ENCODE results near the gene BIN2. TPM values are rescaled to one million over a fixed set of nuclear protein-coding genes. Genes with fewer than 3 reads are reported as not detected.
A peak's percentile ranks its signal among the peaks of the same experiment; 100 is the strongest.

BIN2 gene
- total and polyA plus RNA-seq, 2 of the 13 experiments (the other 11 are each of a cell fraction or from before 2014, with no cell fraction given) = not detected

DNA sequence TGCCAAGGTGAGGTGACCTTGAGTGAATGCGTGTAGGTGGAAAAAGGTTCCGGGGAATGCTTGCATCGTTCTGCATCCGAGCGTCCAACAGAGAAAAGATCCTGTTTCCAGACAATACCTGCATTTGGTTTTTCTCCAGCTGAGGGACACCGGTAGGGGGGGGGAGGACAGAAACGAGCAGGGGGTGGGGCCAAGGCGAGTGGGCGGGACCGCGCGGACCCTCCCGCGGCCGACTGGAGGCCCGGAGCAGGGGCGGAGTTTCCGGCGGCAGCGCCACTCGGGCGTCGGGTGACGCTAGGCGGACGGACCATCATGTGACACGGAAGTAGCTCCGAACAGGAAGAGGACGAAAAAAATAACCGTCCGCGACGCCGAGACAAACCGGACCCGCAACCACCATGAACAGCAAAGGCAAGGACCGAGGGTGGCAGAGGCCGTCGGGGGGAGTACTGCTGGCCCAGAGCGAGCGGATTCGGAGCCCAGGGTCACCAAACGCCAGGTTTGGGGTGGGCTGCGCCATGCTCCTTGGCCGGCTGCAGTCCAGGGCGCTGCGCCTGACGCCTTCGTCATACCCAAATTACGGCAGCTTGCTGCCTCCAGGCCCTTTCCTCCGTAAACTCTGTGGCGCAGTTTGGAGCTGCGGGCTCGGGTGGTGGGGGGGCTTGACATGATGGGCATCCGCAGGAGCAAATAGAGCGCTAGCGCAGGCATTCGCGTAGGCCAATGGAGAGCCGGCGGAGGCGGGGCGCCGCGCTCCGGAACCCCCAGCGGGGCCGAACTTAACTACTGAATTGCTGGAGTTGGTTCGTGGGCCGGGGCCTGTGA lies 85.3 kb downstream of the BIN2 start, which contains the start of gene DAZAP2 (continued):
- TF ChIP-seq, protein P1, sequence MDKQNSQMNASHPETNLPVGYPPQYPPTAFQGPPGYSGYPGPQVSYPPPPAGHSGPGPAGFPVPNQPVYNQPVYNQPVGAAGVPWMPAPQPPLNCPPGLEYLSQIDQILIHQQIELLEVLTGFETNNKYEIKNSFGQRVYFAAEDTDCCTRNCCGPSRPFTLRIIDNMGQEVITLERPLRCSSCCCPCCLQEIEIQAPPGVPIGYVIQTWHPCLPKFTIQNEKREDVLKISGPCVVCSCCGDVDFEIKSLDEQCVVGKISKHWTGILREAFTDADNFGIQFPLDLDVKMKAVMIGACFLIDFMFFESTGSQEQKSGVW (CRISPR knock-in tag; IDR thresholded peaks at IDR 0.05; ENCODE audit: borderline replicate concordance) = no peak
- TF ChIP-seq, protein P2, sequence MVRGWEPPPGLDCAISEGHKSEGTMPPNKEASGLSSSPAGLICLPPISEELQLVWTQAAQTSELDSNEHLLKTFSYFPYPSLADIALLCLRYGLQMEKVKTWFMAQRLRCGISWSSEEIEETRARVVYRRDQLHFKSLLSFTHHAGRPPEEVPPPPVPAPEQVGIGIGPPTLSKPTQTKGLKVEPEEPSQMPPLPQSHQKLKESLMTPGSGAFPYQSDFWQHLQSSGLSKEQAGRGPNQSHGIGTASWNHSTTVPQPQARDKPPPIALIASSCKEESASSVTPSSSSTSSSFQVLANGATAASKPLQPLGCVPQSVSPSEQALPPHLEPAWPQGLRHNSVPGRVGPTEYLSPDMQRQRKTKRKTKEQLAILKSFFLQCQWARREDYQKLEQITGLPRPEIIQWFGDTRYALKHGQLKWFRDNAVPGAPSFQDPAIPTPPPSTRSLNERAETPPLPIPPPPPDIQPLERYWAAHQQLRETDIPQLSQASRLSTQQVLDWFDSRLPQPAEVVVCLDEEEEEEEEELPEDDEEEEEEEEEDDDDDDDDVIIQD (CRISPR knock-in tag; IDR thresholded peaks at IDR 0.05; ENCODE audit: low read depth) = peak; percentile 17; the same call in 1 of the 2 replicates
- TF ChIP-seq NRL (CRISPR knock-in tag; IDR thresholded peaks at IDR 0.05; ENCODE audit: borderline replicate concordance) (peak; percentile 88; the same call in 1 of the 2 replicates), HNRNPL (IDR thresholded peaks at IDR 0.05; ENCODE audit: low read depth, low read length) (peak; percentile 78), ZNF709 (CRISPR knock-in tag; IDR thresholded peaks at IDR 0.05) (peak; percentile 59; the same call in 1 of the 2 replicates), KLF13 (CRISPR knock-in tag; IDR thresholded peaks at IDR 0.05) (peak; percentile 89), RBM22 (optimal IDR thresholded peaks at IDR 0.05; ENCODE audit: low read length) (peak; percentile 35), REL (CRISPR knock-in tag; conservative IDR thresholded peaks at IDR 0.05) (0 out of 2 replicates have a peak, but pooled peaks have one; percentile 25), NCOA2 (CRISPR knock-in tag; IDR thresholded peaks at IDR 0.05) (peak; percentile 45), ZNF256 (CRISPR knock-in tag; conservative IDR thresholded peaks at IDR 0.05) (peak; percentile 66; the same call in 1 of the 2 replicates), POLR2G (IDR thresholded peaks at IDR 0.05; ENCODE audit: low read depth, low read length) (peak; percentile 76), ZNF205 (CRISPR knock-in tag; IDR thresholded peaks at IDR 0.05) (0 out of 2 replicates have a peak, but pooled peaks have one; percentile 25), YEATS2 (CRISPR knock-in tag; IDR thresholded peaks at IDR 0.05; ENCODE audit: borderline replicate concordance) (0 out of 2 replicates have a peak, but pooled peaks have one; percentile 72), DMAP1 (CRISPR knock-in tag; IDR thresholded peaks at IDR 0.05) (peak; percentile 76; the same call in 1 of the 2 replicates), ZBTB8A (CRISPR knock-in tag; IDR thresholded peaks at IDR 0.05; ENCODE audit: borderline replicate concordance, low read depth) (no peak), ZNF772 (CRISPR knock-in tag; IDR thresholded peaks at IDR 0.05) (no peak), ZNF550 (CRISPR knock-in tag; IDR thresholded peaks at IDR 0.05; ENCODE audit: borderline replicate concordance) (no peak), MEF2D (CRISPR knock-in tag; IDR thresholded peaks at IDR 0.05) (peak; percentile 59)
- TF ChIP-seq, protein P3, sequence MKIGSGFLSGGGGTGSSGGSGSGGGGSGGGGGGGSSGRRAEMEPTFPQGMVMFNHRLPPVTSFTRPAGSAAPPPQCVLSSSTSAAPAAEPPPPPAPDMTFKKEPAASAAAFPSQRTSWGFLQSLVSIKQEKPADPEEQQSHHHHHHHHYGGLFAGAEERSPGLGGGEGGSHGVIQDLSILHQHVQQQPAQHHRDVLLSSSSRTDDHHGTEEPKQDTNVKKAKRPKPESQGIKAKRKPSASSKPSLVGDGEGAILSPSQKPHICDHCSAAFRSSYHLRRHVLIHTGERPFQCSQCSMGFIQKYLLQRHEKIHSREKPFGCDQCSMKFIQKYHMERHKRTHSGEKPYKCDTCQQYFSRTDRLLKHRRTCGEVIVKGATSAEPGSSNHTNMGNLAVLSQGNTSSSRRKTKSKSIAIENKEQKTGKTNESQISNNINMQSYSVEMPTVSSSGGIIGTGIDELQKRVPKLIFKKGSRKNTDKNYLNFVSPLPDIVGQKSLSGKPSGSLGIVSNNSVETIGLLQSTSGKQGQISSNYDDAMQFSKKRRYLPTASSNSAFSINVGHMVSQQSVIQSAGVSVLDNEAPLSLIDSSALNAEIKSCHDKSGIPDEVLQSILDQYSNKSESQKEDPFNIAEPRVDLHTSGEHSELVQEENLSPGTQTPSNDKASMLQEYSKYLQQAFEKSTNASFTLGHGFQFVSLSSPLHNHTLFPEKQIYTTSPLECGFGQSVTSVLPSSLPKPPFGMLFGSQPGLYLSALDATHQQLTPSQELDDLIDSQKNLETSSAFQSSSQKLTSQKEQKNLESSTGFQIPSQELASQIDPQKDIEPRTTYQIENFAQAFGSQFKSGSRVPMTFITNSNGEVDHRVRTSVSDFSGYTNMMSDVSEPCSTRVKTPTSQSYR (CRISPR knock-in tag; IDR thresholded peaks at IDR 0.05; ENCODE audit: borderline replicate concordance) = 0 out of 2 replicates have a peak, but pooled peaks have one; percentile 7
- TF ChIP-seq, protein P4, sequence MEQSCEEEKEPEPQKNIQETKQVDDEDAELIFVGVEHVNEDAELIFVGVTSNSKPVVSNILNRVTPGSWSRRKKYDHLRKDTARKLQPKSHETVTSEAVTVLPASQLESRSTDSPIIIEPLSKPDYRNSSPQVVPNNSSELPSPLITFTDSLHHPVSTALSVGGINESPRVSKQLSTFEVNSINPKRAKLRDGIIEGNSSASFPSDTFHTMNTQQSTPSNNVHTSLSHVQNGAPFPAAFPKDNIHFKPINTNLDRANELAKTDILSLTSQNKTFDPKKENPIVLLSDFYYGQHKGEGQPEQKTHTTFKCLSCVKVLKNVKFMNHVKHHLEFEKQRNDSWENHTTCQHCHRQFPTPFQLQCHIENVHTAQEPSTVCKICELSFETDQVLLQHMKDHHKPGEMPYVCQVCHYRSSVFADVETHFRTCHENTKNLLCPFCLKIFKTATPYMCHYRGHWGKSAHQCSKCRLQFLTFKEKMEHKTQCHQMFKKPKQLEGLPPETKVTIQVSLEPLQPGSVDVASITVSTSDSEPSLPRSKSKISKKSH (CRISPR knock-in tag; IDR thresholded peaks at IDR 0.05; ENCODE audit: borderline replicate concordance) = peak; percentile 50; the same call in 1 of the 2 replicates
- TF ChIP-seq, protein P5, sequence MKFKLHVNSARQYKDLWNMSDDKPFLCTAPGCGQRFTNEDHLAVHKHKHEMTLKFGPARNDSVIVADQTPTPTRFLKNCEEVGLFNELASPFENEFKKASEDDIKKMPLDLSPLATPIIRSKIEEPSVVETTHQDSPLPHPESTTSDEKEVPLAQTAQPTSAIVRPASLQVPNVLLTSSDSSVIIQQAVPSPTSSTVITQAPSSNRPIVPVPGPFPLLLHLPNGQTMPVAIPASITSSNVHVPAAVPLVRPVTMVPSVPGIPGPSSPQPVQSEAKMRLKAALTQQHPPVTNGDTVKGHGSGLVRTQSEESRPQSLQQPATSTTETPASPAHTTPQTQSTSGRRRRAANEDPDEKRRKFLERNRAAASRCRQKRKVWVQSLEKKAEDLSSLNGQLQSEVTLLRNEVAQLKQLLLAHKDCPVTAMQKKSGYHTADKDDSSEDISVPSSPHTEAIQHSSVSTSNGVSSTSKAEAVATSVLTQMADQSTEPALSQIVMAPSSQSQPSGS (CRISPR knock-in tag; IDR thresholded peaks at IDR 0.05) = peak; percentile 38; the same call in 1 of the 2 replicates

Data from HepG2 (cell line).